Breast epithelium (tissue), 4 donors: Measurements from ENCODE around the gene LBP. TPM values are rescaled to one million over a fixed set of nuclear protein-coding genes. Genes with fewer than 3 reads are reported as not detected.
"Not testable (repeated sequence)": the region's sequence is repeated elsewhere in the genome, so short reads cannot be mapped to it uniquely, and the experiment has no call there.

ENCODE experiments used
- DNase-seq, 2 donors: peaks; one replicate each; pipeline ENCODE4 v3.0.0-alpha.2; 2019; ENCODE audit warnings: low spot score in 2 of 2
- H3K27ac ChIP-seq, 2 donors: fragments of 200-600 bp; sonication (generic) in 1 of 2; one replicate each; pipeline ENCODE4 v1.5.1; 2016 to 2019; ENCODE audit warnings: mild to moderate bottlenecking in 1 of 2
- H3K27me3 ChIP-seq, 2 donors: fragments of 200-600 bp; sonication (generic) in 1 of 2; one replicate each; pipeline versions ENCODE4 v1.5.1 to v1.6.0; 2017 to 2019; ENCODE audit warnings: control low read depth in 1 of 2, mild to moderate bottlenecking in 1 of 2
- H3K36me3 ChIP-seq: fragments of 200-600 bp; one replicate; pipeline ENCODE4 v1.5.1; 2019
- H3K4me1 ChIP-seq, 2 donors: fragments of 200-600 bp; sonication (generic); one replicate each; pipeline ENCODE4 v1.5.1; 2016 to 2019; ENCODE audit warnings: control low read depth in 1 of 2
- H3K4me3 ChIP-seq, 3 donors: fragments of 200-600 bp; sonication (generic); 1 replicate in 2 of 3; 2 replicates in 1 of 3; pipeline ENCODE4 v1.5.1; 2016 to 2019; ENCODE audit warnings: mild to moderate bottlenecking in 3 of 3, moderate library complexity in 2 of 3
- H3K9me3 ChIP-seq, 2 donors: fragments of 200-600 bp; sonication (generic) in 1 of 2; one replicate each; pipeline ENCODE4 v1.5.1; 2016 to 2019; ENCODE audit warnings: control low read depth in 1 of 2
- POLR2A ChIP-seq: fragments of 450-650 bp; IDR thresholded peaks from one replicate; pipeline ENCODE4 v1.6.1; 2016; ENCODE audit warnings: antibody characterized with exemption, mild to moderate bottlenecking, moderate library complexity
- POLR2AphosphoS5 ChIP-seq, 3 donors: sonication (generic); formaldehyde crosslinking; IDR thresholded peaks; one replicate each; pipeline ENCODE4 v1.6.1; 2017; ENCODE audit warnings: antibody characterized with exemption in 3 of 3
- intact Hi-C: fragments of 100-400 bp; cut with DNase I; formaldehyde crosslinking; loops from one replicate; pipeline ENCODE4 v1.15.1; 2023; ENCODE audit warnings: low total_unique reads
- total RNA-seq, 3 donors: library from RNA; depleted of rRNA; stranded (reverse); fragments of >200 nt; gene quantifications; one replicate each; pipeline ENCODE4 v1.1.0, GENCODE V29; 2016
- TF ChIP-seq, protein P1 (sequence below), 3 donors: fragments of 450-650 bp; IDR thresholded peaks; one replicate each; pipeline ENCODE4 v1.5.1; 2016 to 2017; ENCODE audit warnings: antibody characterized with exemption in 3 of 3, mild to moderate bottlenecking in 3 of 3, moderate library complexity in 3 of 3

The LBP gene
- total RNA-seq, 3 donors from 2014 or later = 0.73 to 15.0 (median 3.9) TPM

DNA sequence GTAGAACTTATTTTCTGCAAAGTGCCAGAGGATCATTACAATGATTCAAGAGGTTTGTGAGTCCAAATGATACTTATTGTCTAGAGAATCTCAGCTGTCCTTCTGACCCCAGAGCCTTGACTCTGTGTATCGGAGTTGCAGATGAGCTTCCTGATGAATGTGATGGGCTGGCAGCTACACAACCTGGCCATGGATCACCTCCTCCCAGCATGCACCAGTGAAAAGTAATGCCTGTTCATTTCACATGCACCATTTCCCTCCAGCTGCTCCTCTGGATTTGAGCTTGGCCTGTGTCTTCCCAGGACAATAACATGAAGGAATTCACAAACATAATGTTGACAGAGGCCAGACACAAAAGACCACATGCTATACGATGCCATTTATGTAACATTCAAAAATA is 58.9 kb downstream of the LBP start:
- H3K4me3 ChIP-seq = no peak overlapping the region
- no peaks in the 10 kb centered on the region for H3K9me3 ChIP-seq
- H3K27me3 ChIP-seq = no peaks in the 10 kb centered on the region
- intact Hi-C loops = no loop called here
- no peak overlapping the region for H3K27ac ChIP-seq
- TF ChIP-seq, protein P1, sequence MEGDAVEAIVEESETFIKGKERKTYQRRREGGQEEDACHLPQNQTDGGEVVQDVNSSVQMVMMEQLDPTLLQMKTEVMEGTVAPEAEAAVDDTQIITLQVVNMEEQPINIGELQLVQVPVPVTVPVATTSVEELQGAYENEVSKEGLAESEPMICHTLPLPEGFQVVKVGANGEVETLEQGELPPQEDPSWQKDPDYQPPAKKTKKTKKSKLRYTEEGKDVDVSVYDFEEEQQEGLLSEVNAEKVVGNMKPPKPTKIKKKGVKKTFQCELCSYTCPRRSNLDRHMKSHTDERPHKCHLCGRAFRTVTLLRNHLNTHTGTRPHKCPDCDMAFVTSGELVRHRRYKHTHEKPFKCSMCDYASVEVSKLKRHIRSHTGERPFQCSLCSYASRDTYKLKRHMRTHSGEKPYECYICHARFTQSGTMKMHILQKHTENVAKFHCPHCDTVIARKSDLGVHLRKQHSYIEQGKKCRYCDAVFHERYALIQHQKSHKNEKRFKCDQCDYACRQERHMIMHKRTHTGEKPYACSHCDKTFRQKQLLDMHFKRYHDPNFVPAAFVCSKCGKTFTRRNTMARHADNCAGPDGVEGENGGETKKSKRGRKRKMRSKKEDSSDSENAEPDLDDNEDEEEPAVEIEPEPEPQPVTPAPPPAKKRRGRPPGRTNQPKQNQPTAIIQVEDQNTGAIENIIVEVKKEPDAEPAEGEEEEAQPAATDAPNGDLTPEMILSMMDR (IDR thresholded peaks at IDR 0.05) = no peak
- TF ChIP-seq POLR2A = no peak
- no peak for TF ChIP-seq POLR2AphosphoS5 (IDR thresholded peaks at IDR 0.05)
- DNase-seq = no peak
- no peaks in the 10 kb centered on the region for H3K4me1 ChIP-seq
- no peaks in the 10 kb centered on the region for H3K36me3 ChIP-seq

DNA sequence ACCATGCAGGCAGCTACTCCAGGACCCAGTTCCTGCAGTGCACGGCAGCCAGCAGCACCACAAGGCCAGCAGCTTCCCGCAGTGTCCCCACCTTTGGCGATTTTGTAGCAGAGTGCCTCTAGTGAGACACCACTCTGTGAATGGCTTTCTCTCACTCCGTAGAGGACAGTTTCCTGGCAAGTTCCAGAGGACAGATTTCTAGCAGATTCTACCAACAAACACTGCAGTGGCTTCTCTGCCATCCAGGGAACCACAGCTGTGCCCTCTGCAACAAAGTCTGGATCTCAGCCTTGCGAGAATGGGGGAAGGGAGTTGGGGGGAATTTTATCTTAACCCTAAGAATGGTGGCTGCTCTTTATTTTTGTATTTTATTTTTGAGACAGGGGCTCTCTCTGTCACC is 60.2 kb downstream of the LBP start:
- Histone ChIP-seq H3K4me3 (no peak overlapping the region), H3K4me1 (no peaks in the 10 kb centered on the region), H3K9me3 (no peaks in the 10 kb centered on the region), H3K36me3 (no peaks in the 10 kb centered on the region), H3K27me3 (no peaks in the 10 kb centered on the region), H3K27ac (no peak overlapping the region)
- TF ChIP-seq, protein P1 (IDR thresholded peaks at IDR 0.05) = no peak
- TF ChIP-seq POLR2AphosphoS5 (IDR thresholded peaks at IDR 0.05) (no peak), POLR2A (no peak)
- intact Hi-C loops = no loop called here
- no peak for DNase-seq

DNA sequence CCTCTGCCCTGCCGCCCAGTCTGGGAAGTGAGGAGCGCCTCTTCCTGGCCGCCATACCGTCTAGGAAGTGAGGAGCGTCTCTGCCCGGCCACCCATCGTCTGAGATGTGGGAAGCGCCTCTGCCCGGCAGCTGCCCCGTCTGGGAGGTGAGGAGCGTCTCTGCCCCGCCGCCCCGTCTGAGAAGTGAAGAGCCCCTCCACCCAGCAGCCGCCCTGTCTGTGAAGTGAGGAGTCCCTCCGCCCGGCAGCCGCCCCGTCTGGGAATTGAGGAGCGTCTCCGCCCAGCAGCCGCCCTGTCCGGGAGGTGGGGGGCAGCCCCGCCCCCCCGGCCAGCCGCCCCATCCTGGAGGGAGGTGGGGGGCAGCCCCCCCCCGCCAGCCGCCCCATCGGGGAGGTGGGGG is 61.0 kb downstream of the LBP start:
- no peaks in the 10 kb centered on the region for H3K4me1 ChIP-seq
- intact Hi-C loops = no loop called here
- H3K36me3 ChIP-seq = no peaks in the 10 kb centered on the region
- no peaks in the 10 kb centered on the region for H3K9me3 ChIP-seq
- TF ChIP-seq, protein P1 (IDR thresholded peaks at IDR 0.05) = no peak
- TF ChIP-seq POLR2A (no peak), POLR2AphosphoS5 (IDR thresholded peaks at IDR 0.05) (no peak)
- no peaks in the 10 kb centered on the region for H3K27me3 ChIP-seq
- DNase-seq = no peak
- no peak overlapping the region for H3K4me3 ChIP-seq
- H3K27ac ChIP-seq = no peak overlapping the region

DNA sequence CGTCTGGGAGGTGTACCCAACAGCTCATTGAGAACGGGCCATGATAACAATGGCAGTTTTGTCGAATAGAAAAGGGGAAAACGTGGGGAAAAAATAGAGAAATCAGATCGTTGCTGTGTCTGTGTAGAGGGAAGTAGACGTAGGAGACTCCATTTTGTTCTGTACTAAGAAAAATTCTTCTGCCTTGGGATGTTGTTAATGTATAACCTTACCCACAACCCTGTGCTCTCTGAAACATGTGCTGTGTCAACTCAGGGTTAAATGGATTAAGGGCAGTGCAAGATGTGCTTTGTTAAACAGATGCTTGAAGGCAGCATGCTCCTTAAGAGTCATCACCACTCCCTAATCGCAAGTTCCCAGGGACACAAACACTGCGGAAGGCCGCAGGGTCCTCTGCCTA is 61.5 kb downstream of the LBP start:
- H3K9me3 ChIP-seq, H3K27ac ChIP-seq, H3K36me3 ChIP-seq, DNase-seq, intact Hi-C loops, H3K4me1 ChIP-seq, H3K27me3 ChIP-seq, H3K4me3 ChIP-seq: not testable (repeated sequence)

DNA sequence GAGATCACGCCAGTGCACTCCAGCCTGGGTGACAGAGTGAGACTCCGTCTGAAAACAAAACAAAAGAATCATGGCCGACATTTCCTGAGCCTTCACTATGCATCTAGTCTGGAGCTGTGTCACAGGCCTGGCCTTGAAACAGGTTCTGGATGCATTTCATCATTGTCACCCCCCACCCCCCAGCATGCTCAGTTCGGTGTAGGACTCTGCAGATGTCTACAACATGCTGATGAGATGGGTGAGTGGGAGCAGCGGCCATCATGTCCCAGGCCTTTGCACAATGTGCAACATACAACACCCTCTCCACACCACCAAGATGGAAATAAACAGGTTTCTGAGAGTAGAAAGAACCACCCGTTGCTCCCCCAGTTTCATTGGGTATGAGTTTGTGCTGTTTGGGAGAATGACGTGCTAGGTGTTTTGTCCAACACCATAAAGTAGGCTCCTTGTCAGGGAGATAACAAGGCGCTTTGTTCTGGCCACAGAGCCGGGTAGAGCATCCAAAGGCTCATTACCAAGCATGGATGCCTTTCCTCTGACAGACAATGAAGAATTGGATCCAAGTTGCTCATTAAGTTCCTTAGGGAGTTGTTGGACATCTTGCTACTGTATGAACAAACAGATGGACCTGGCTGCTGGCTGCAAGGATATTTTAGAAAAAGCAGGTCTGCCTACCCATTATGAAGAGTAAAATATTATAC is 66.7 kb downstream of the LBP start:
- Histone ChIP-seq H3K9me3 (no peaks in the 10 kb centered on the region), H3K4me3 (no peak overlapping the region), H3K36me3 (no peaks in the 10 kb centered on the region), H3K4me1 (no peaks in the 10 kb centered on the region), H3K27me3 (no peaks in the 10 kb centered on the region), H3K27ac (no peak overlapping the region)
- no peak for DNase-seq
- intact Hi-C loops = no loop called here
- TF ChIP-seq, protein P1 (IDR thresholded peaks at IDR 0.05) = no peak
- TF ChIP-seq POLR2AphosphoS5 (IDR thresholded peaks at IDR 0.05) (no peak), POLR2A (no peak)
